H9 (cell line): Measurements from ENCODE around the gene CHN1. TPM values are rescaled to one million over a fixed set of nuclear protein-coding genes. Genes with fewer than 3 reads are reported as not detected.

Source experiments
- DNase-seq: peaks from one replicate; pipeline ENCODE4 v3.0.0-alpha.2; 2017
- H2AFZ ChIP-seq: one replicate; pipeline ENCODE4 v1.6.1; 2013; ENCODE audit warnings: mild to moderate bottlenecking, low read length, control low read depth, moderate library complexity
- H2AK5ac ChIP-seq: 2 replicates; pipeline ENCODE4 v1.6.1; 2013; ENCODE audit warnings: low read length, control low read depth, mixed read lengths; ENCODE audit not compliant: insufficient read length
- H2BK120ac ChIP-seq: one replicate; pipeline ENCODE4 v1.6.1; 2013; ENCODE audit warnings: low read depth, mild to moderate bottlenecking, low read length, control low read depth, inconsistent platforms; ENCODE audit not compliant: poor library complexity, severe bottlenecking
- H2BK12ac ChIP-seq: 2 replicates; pipeline ENCODE4 v1.6.1; 2013; ENCODE audit warnings: low read length, control low read depth, mixed read lengths, low read depth; ENCODE audit not compliant: insufficient read length
- H2BK15ac ChIP-seq: 2 replicates; pipeline ENCODE4 v1.6.1; 2013; ENCODE audit warnings: low read depth, low read length, control low read depth
- H2BK20ac ChIP-seq: one replicate; pipeline ENCODE4 v1.6.1; 2013; ENCODE audit warnings: low read depth, mild to moderate bottlenecking, low read length, control low read depth, inconsistent platforms; ENCODE audit not compliant: poor library complexity, severe bottlenecking
- H2BK5ac ChIP-seq: 2 replicates; pipeline ENCODE4 v1.6.1; 2013; ENCODE audit warnings: low read length, control low read depth, mixed read lengths; ENCODE audit not compliant: insufficient read length
- H3K14ac ChIP-seq: 2 replicates; pipeline ENCODE4 v1.6.1; 2013; ENCODE audit warnings: low read length, control low read depth; ENCODE audit not compliant: insufficient read depth
- H3K18ac ChIP-seq: 2 replicates; pipeline ENCODE4 v1.6.1; 2013; ENCODE audit warnings: low read depth, mild to moderate bottlenecking, mixed read lengths, low read length, control low read depth; ENCODE audit not compliant: insufficient read length
- H3K23ac ChIP-seq: 2 replicates; pipeline ENCODE4 v1.6.1; 2013; ENCODE audit warnings: low read length, control low read depth, mixed read lengths, low read depth; ENCODE audit not compliant: insufficient read length
- H3K23me2 ChIP-seq: 2 replicates; pipeline ENCODE4 v1.6.1; 2013; ENCODE audit warnings: low read depth, mild to moderate bottlenecking, mixed read lengths, low read length, control low read depth; ENCODE audit not compliant: insufficient read length, poor library complexity, severe bottlenecking
- H3K27ac ChIP-seq: 2 replicates; pipeline ENCODE4 v1.5.1; 2013; ENCODE audit warnings: low read length, control low read depth, mixed read lengths, low read depth; ENCODE audit not compliant: insufficient read length
- H3K27me3 ChIP-seq: 2 replicates; pipeline ENCODE4 v1.6.1; 2013; ENCODE audit warnings: low read length, control low read depth, inconsistent platforms; ENCODE audit not compliant: insufficient read depth
- H3K4ac ChIP-seq: 2 replicates; pipeline ENCODE4 v1.6.1; 2013; ENCODE audit warnings: low read depth, mild to moderate bottlenecking, control low read depth, inconsistent platforms, low read length, moderate library complexity
- H3K4me1 ChIP-seq: 2 replicates; pipeline ENCODE4 v1.6.1; 2013; ENCODE audit warnings: low read length, control low read depth, inconsistent platforms; ENCODE audit not compliant: insufficient read depth
- H3K4me2 ChIP-seq: 2 replicates; pipeline ENCODE4 v1.6.1; 2013; ENCODE audit warnings: low read length, control low read depth, mixed read lengths; ENCODE audit not compliant: insufficient read length, insufficient read depth
- H3K56ac ChIP-seq: 2 replicates; pipeline ENCODE4 v1.6.1; 2013; ENCODE audit warnings: low read depth, mild to moderate bottlenecking, mixed read lengths, low read length, control low read depth; ENCODE audit not compliant: insufficient read length
- H3K79me1 ChIP-seq: 2 replicates; pipeline ENCODE4 v1.6.1; 2013; ENCODE audit warnings: low read depth, mild to moderate bottlenecking, moderate library complexity, low read length, control low read depth, inconsistent platforms; ENCODE audit not compliant: insufficient read depth, poor library complexity, severe bottlenecking
- H3K79me2 ChIP-seq: 2 replicates; pipeline ENCODE4 v1.6.1; 2013; ENCODE audit warnings: low read length, control low read depth, inconsistent platforms; ENCODE audit not compliant: insufficient read depth
- H3K9ac ChIP-seq: 2 replicates; pipeline ENCODE4 v1.6.1; 2013; ENCODE audit warnings: low read length, control low read depth, mixed read lengths; ENCODE audit not compliant: insufficient read length; ENCODE audit errors: extremely low read depth
- H3K9me3 ChIP-seq: one replicate; pipeline ENCODE4 v1.6.1; 2013; ENCODE audit warnings: low read depth, low read length, inconsistent platforms; ENCODE audit not compliant: control insufficient read depth
- H3T11ph ChIP-seq: one replicate; pipeline ENCODE4 v1.6.1; 2013; ENCODE audit warnings: mild to moderate bottlenecking, low read length, control low read depth, inconsistent platforms
- H4K20me1 ChIP-seq: one replicate; pipeline ENCODE4 v1.6.1; 2013; ENCODE audit not compliant: control insufficient read depth, insufficient read length, insufficient read depth
- H4K5ac ChIP-seq: 2 replicates; pipeline ENCODE4 v1.6.1; 2013; ENCODE audit warnings: low read depth, mild to moderate bottlenecking, mixed read lengths, low read length, control low read depth; ENCODE audit not compliant: insufficient read length
- H4K8ac ChIP-seq: replicated peaks from 2 replicates; pipeline ENCODE4 v1.6.1; 2013; ENCODE audit warnings: low read length, control low read depth, mixed read lengths, low read depth; ENCODE audit not compliant: insufficient read length
- H4K91ac ChIP-seq: 2 replicates; pipeline ENCODE4 v1.6.1; 2013; ENCODE audit warnings: low read depth, mild to moderate bottlenecking, moderate library complexity, mixed read lengths, low read length, control low read depth; ENCODE audit not compliant: insufficient read length
- H3K27ac Mint-ChIP-seq, 3 experiments: 2 replicates in 2 of 3; 3 replicates in 1 of 3; pipeline ENCODE4 v1.8.0; 2020 to 2021; ENCODE audit warnings: mixed read lengths in 3 of 3, mild to moderate bottlenecking in 1 of 3, moderate library complexity in 1 of 3
- H3K27me3 Mint-ChIP-seq: 2 replicates; pipeline ENCODE4 v1.8.0; 2021; ENCODE audit warnings: low read depth, mild to moderate bottlenecking, moderate library complexity, mixed read lengths
- H3K36me3 Mint-ChIP-seq, 3 experiments: 2 replicates in 2 of 3; 3 replicates in 1 of 3; pipeline ENCODE4 v1.8.0; 2020 to 2021; ENCODE audit warnings: low read depth in 3 of 3, mixed read lengths in 3 of 3; ENCODE audit not compliant: insufficient read depth in 1 of 3
- H3K4me1 Mint-ChIP-seq, 2 experiments: 2 replicates each; pipeline ENCODE4 v1.8.0; 2020; ENCODE audit warnings: mixed read lengths in 2 of 2
- H3K4me3 Mint-ChIP-seq, 2 experiments: 2 replicates in 1 of 2; 3 replicates in 1 of 2; pipeline ENCODE4 v1.8.0; 2020 to 2021; ENCODE audit warnings: mild to moderate bottlenecking in 2 of 2, mixed read lengths in 2 of 2, moderate library complexity in 1 of 2
- H3K9me3 Mint-ChIP-seq, 2 experiments: 2 replicates in 1 of 2; 3 replicates in 1 of 2; pipeline ENCODE4 v1.8.0; 2020; ENCODE audit warnings: mild to moderate bottlenecking in 2 of 2, mixed read lengths in 2 of 2, moderate library complexity in 1 of 2
- WGBS: extraction: QIAGEN DNeasy Blood & Tissue Kit; methylation state at CpG from one replicate; pipeline ENCODE4 v1.1.7; 2013; ENCODE audit warnings: missing lambda C conversion rate, low lambda C conversion rate, mixed read lengths; ENCODE audit not compliant: insufficient read length; ENCODE audit errors: extremely low coverage; 5-methylcytosine and 5-hydroxymethylcytosine counted together
- total RNA-seq: library from RNA; stranded (reverse); gene quantifications from 2 replicates; pipeline ENCODE4 v1.2.1, GENCODE V29; 2021
- TF ChIP-seq, protein P1 (sequence below): fragments of 200-600 bp; sonication (generic); conservative IDR thresholded peaks from 3 replicates; pipeline ENCODE4 v1.8.0; 2021; ENCODE audit warnings: antibody characterized with exemption, mild to moderate bottlenecking

CHN1 gene
- total RNA-seq, 1 experiment from 2014 or later = 33.9 TPM

DNA sequence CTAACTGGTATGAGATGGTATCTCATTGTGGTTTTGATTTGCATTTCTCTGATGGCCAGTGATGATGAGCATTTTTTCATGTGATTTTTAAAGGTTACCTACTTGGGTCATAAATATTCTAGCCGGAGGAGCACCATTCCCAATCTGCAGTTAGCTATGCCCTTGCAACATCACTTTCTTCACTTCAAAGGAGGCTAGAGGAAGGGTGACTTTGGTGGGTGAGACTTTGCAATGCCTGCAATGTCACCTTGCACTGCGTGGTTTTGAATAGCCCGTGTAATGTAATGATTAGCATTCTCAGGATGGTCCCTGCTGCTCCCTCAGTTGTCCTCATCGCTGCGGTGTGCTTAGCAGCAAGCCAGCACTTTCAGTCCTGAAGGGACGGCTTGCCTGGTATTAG, 184.8 kb downstream of the CHN1 start:
- no peak overlapping the region for H3K27ac ChIP-seq
- H2BK5ac ChIP-seq = no peak overlapping the region
- no peak overlapping the region for H3K18ac ChIP-seq
- no peak overlapping the region for H2BK15ac ChIP-seq
- no peaks in the 10 kb centered on the region for H4K20me1 ChIP-seq
- H3K9me3 ChIP-seq = no peaks in the 10 kb centered on the region
- Mint-ChIP-seq H3K4me1 (peaks cover 23% of the 10 kb centered on the region in 2 experiments), H3K9me3 (peaks cover 0 to 3% of the 10 kb centered on the region in 2 experiments; a peak in 2 of 5 replicates), H3K27ac (peak overlapping the region in 1 of 3 experiments; percentile 10; a peak in 1 of 7 replicates), H3K4me3 (no peak overlapping the region), H3K27me3 (no peaks in the 10 kb centered on the region), H3K36me3 (peaks cover 31 to 41% (median 35%) of the 10 kb centered on the region in 3 experiments)
- H4K8ac ChIP-seq = no peak overlapping the region
- no CpG with 5 or more reads among the region's 6 CpGs for WGBS
- no peak overlapping the region for H3K14ac ChIP-seq
- no peak for DNase-seq
- H3K79me1 ChIP-seq = no peaks in the 10 kb centered on the region
- H4K91ac ChIP-seq = no peak overlapping the region
- H3T11ph ChIP-seq = no peak overlapping the region
- no peak overlapping the region for H3K56ac ChIP-seq
- no peak overlapping the region for H2BK20ac ChIP-seq
- no peak overlapping the region for H3K9ac ChIP-seq
- H2AK5ac ChIP-seq = no peak overlapping the region
- H3K4me1 ChIP-seq = peaks cover 3% of the 10 kb centered on the region; the same call in 1 of the 2 replicates
- no peaks in the 10 kb centered on the region for H3K23me2 ChIP-seq
- H3K23ac ChIP-seq = no peak overlapping the region
- no peak overlapping the region for H2BK12ac ChIP-seq
- H3K79me2 ChIP-seq = no peaks in the 10 kb centered on the region
- H3K4ac ChIP-seq = no peak overlapping the region
- no peak overlapping the region for H2AFZ ChIP-seq
- no peak overlapping the region for H2BK120ac ChIP-seq
- no peaks in the 10 kb centered on the region for H3K27me3 ChIP-seq
- no peak overlapping the region for H3K4me2 ChIP-seq
- no peak overlapping the region for H4K5ac ChIP-seq
- TF ChIP-seq, protein P1, sequence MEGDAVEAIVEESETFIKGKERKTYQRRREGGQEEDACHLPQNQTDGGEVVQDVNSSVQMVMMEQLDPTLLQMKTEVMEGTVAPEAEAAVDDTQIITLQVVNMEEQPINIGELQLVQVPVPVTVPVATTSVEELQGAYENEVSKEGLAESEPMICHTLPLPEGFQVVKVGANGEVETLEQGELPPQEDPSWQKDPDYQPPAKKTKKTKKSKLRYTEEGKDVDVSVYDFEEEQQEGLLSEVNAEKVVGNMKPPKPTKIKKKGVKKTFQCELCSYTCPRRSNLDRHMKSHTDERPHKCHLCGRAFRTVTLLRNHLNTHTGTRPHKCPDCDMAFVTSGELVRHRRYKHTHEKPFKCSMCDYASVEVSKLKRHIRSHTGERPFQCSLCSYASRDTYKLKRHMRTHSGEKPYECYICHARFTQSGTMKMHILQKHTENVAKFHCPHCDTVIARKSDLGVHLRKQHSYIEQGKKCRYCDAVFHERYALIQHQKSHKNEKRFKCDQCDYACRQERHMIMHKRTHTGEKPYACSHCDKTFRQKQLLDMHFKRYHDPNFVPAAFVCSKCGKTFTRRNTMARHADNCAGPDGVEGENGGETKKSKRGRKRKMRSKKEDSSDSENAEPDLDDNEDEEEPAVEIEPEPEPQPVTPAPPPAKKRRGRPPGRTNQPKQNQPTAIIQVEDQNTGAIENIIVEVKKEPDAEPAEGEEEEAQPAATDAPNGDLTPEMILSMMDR = no peak
